ENCODE data around the gene POU2F2. TPM values are rescaled to one million over a fixed set of nuclear protein-coding genes. Genes with fewer than 3 reads are reported as not detected.

Gene POU2F2
- total RNA-seq, 2 experiments from 2014 or later = 33.5 to 59.5 TPM

- H3K36me3 ChIP-seq (ENCODE audit: insufficient read depth, low read length) = no peaks in the 10 kb centered on the region
- DNase-seq (ENCODE audit: low spot score) = no peak
- intact Hi-C loops (cut with micrococcal nuclease; ENCODE audit: unreplicated experiment) = no loop called here
- no peaks in the 10 kb centered on the region for H3K9me3 ChIP-seq (ENCODE audit: low read length)
- H4K20me1 ChIP-seq (ENCODE audit: insufficient read depth, low read length) = no peaks in the 10 kb centered on the region
- TF ChIP-seq CTCF (conservative IDR thresholded peaks at IDR 0.05; ENCODE audit: low read length) (no peak), EZH2phosphoT487 (IDR thresholded peaks at IDR 0.05; ENCODE audit: borderline replicate concordance, low read depth, low read length) (peak; percentile 29)
- BruUV-seq (replicated peaks) = no TSS peak
- no peak overlapping the region for H3K27ac ChIP-seq (ENCODE audit: low read depth, low read length, poor library complexity, severe bottlenecking)
- H3K4me2 ChIP-seq (ENCODE audit: low read length) = peak overlapping the region; percentile 72
- peaks cover 25% of the 10 kb centered on the region for H3K4me1 ChIP-seq (ENCODE audit: insufficient read depth, low read length, poor library complexity, severe bottlenecking)
- no peaks in the 10 kb centered on the region for H3K9me2 ChIP-seq (ENCODE audit: insufficient read depth, low read length)
- POLR2A ChIA-PET = interaction anchor here (0.6 to 1.4 kb wide), 3 partner anchors 26 to 1464 kb away, joined by 3 to 6 read pairs (median 3); no protein-coding TSS in a partner anchor
- no peaks in the 10 kb centered on the region for H3K79me2 ChIP-seq (ENCODE audit: insufficient read depth, low read depth, low read length)
- CTCF ChIA-PET (ENCODE audit: unreplicated experiment) = interaction anchor here (0.6 to 1.1 kb wide), 3 partner anchors 9 to 62 kb away, joined by 3 to 7 read pairs (median 5); no protein-coding TSS in a partner anchor
- peak overlapping the region; percentile 50; the same call in 1 of the 2 replicates for H2AFZ ChIP-seq (ENCODE audit: low read length)
- H3K4me3 ChIP-seq (ENCODE audit: low read depth, low read length, poor library complexity, severe bottlenecking) = peak overlapping the region; percentile 61
Measured at GRCh38 chr19:42175952-42176648, 43.9 kb upstream of the POU2F2 start.

GRCh38 chr19:42174958-42175734, 42.9 kb upstream of the POU2F2 start:
- intact Hi-C loops (cut with micrococcal nuclease; ENCODE audit: unreplicated experiment) = no loop called here
- BruUV-seq (replicated peaks) = no TSS peak
- H3K9me3 ChIP-seq (ENCODE audit: low read length) = no peaks in the 10 kb centered on the region
- DNase-seq (ENCODE audit: low spot score) = no peak
- H2AFZ ChIP-seq (ENCODE audit: low read length) = no peak overlapping the region
- H3K79me2 ChIP-seq (ENCODE audit: insufficient read depth, low read depth, low read length) = no peaks in the 10 kb centered on the region
- no peak overlapping the region for H3K4me3 ChIP-seq (ENCODE audit: low read depth, low read length, poor library complexity, severe bottlenecking)
- CTCF ChIA-PET (ENCODE audit: unreplicated experiment) = no interaction called here
- H3K36me3 ChIP-seq (ENCODE audit: insufficient read depth, low read length) = no peaks in the 10 kb centered on the region
- no peak overlapping the region for H3K27ac ChIP-seq (ENCODE audit: low read depth, low read length, poor library complexity, severe bottlenecking)
- H3K4me2 ChIP-seq (ENCODE audit: low read length) = no peak overlapping the region
- H3K9me2 ChIP-seq (ENCODE audit: insufficient read depth, low read length) = no peaks in the 10 kb centered on the region
- peaks cover 25% of the 10 kb centered on the region for H3K4me1 ChIP-seq (ENCODE audit: insufficient read depth, low read length, poor library complexity, severe bottlenecking)
- no peaks in the 10 kb centered on the region for H4K20me1 ChIP-seq (ENCODE audit: insufficient read depth, low read length)
- TF ChIP-seq EZH2phosphoT487 (IDR thresholded peaks at IDR 0.05; ENCODE audit: borderline replicate concordance, low read depth, low read length) (no peak), CTCF (conservative IDR thresholded peaks at IDR 0.05; ENCODE audit: low read length) (no peak)
- POLR2A ChIA-PET = no interaction called here

All from OCI-LY7 (cell line).